CD14-positive monocyte (primary cell): ENCODE results near the gene NTNG2. TPM values are rescaled to one million over a fixed set of nuclear protein-coding genes. Genes with fewer than 3 reads are reported as not detected.

ENCODE experiments used
- DNase-seq, 3 donors: peaks; one replicate each; pipeline ENCODE4 v3.0.0-alpha.2; 2011 to 2022
- H2AFZ ChIP-seq: 2 replicates; pipeline ENCODE4 v1.6.0; 2012; ENCODE audit warnings: mild to moderate bottlenecking, low read depth, low read length, inconsistent platforms; ENCODE audit not compliant: insufficient read depth, poor library complexity, severe bottlenecking
- H3K27ac ChIP-seq, 2 donors: 1 replicate in 1 of 2; 2 replicates in 1 of 2; pipeline ENCODE4 v1.5.1; 2012 to 2013; ENCODE audit warnings: low read length in 2 of 2, control low read depth in 1 of 2, inconsistent platforms in 1 of 2, low read depth in 1 of 2, mild to moderate bottlenecking in 1 of 2
- H3K27me3 ChIP-seq, 2 donors: one replicate each; pipeline versions ENCODE4 v1.6.0 to v1.6.1; 2011 to 2013; ENCODE audit warnings: low read length in 2 of 2; ENCODE audit not compliant: control insufficient read depth in 2 of 2, insufficient read depth in 2 of 2
- H3K36me3 ChIP-seq, 2 donors: replicated peaks in 1 of 2; 1 replicate in 1 of 2; 2 replicates in 1 of 2; pipeline versions ENCODE4 v1.5.1 to v1.6.1; 2012 to 2013; ENCODE audit warnings: low read length in 2 of 2, control low read depth in 1 of 2, inconsistent platforms in 1 of 2, mild to moderate bottlenecking in 1 of 2; ENCODE audit not compliant: insufficient read depth in 2 of 2, control insufficient read depth in 1 of 2
- H3K4me1 ChIP-seq, 2 donors: 1 replicate in 1 of 2; 2 replicates in 1 of 2; pipeline versions ENCODE4 v1.5.1 to v1.6.1; 2012 to 2013; ENCODE audit warnings: low read length in 2 of 2, control low read depth in 1 of 2, inconsistent platforms in 1 of 2, mild to moderate bottlenecking in 1 of 2, moderate library complexity in 1 of 2; ENCODE audit not compliant: insufficient read depth in 2 of 2, control insufficient read depth in 1 of 2
- H3K4me2 ChIP-seq: replicated peaks from 2 replicates; pipeline ENCODE3; 2012; ENCODE audit warnings: low read length, moderate library complexity, mild to moderate bottlenecking; ENCODE audit not compliant: poor library complexity, severe bottlenecking; ENCODE audit errors: extremely low read depth
- H3K4me3 ChIP-seq, 3 experiments: fragments of 200-600 bp in 1 of 3; sonication (generic) in 1 of 3; replicated peaks in 1 of 3; 1 replicate in 2 of 3; 2 replicates in 1 of 3; pipeline ENCODE4 v1.5.1; 2011 to 2013; ENCODE audit warnings: low read length in 3 of 3, mild to moderate bottlenecking in 3 of 3, control low read depth in 2 of 3, low read depth in 2 of 3, inconsistent platforms in 1 of 3, moderate library complexity in 1 of 3
- H3K79me2 ChIP-seq: 2 replicates; pipeline ENCODE4 v1.6.0; 2012; ENCODE audit warnings: mild to moderate bottlenecking, control low read depth, inconsistent platforms, low read length, moderate library complexity; ENCODE audit not compliant: insufficient read depth
- H3K9ac ChIP-seq: 2 replicates; pipeline ENCODE4 v1.6.0; 2017; ENCODE audit warnings: low read length, mild to moderate bottlenecking; ENCODE audit not compliant: insufficient read depth, poor library complexity, severe bottlenecking
- H3K9me3 ChIP-seq, 2 donors: replicated peaks in 1 of 2; 1 replicate in 1 of 2; 2 replicates in 1 of 2; pipeline versions ENCODE4 v1.5.1 to v1.6.1; 2012 to 2013; ENCODE audit warnings: low read length in 2 of 2, control low read depth in 1 of 2; ENCODE audit not compliant: control insufficient read depth in 1 of 2, insufficient read depth in 1 of 2
- H4K20me1 ChIP-seq: 2 replicates; pipeline ENCODE4 v1.6.0; 2012; ENCODE audit warnings: mild to moderate bottlenecking, low read length, control low read depth, moderate library complexity; ENCODE audit not compliant: insufficient read depth
- H3K27ac Mint-ChIP-seq, 7 donors: one replicate each; pipeline ENCODE4 v1.8.0; 2020; ENCODE audit warnings: mild to moderate bottlenecking in 7 of 7, mixed read lengths in 7 of 7, moderate library complexity in 6 of 7, inconsistent platforms in 2 of 7
- H3K27me3 Mint-ChIP-seq, 3 donors: one replicate each; pipeline ENCODE4 v1.8.0; 2021 to 2022; ENCODE audit warnings: low read depth in 3 of 3, mild to moderate bottlenecking in 3 of 3, mixed read lengths in 3 of 3, moderate library complexity in 3 of 3, inconsistent platforms in 1 of 3
- H3K36me3 Mint-ChIP-seq, 2 donors: one replicate each; pipeline ENCODE4 v1.8.0; 2020; ENCODE audit warnings: mixed read lengths in 2 of 2, inconsistent platforms in 1 of 2, mild to moderate bottlenecking in 1 of 2
- H3K4me1 Mint-ChIP-seq: one replicate; pipeline ENCODE4 v1.8.0; 2020; ENCODE audit warnings: mild to moderate bottlenecking, mixed read lengths
- H3K4me3 Mint-ChIP-seq, 2 donors: one replicate each; pipeline ENCODE4 v1.8.0; 2020; ENCODE audit warnings: mild to moderate bottlenecking in 2 of 2, mixed read lengths in 2 of 2, moderate library complexity in 1 of 2
- H3K9me3 Mint-ChIP-seq, 7 donors: one replicate each; pipeline ENCODE4 v1.8.0; 2020 to 2022; ENCODE audit warnings: mixed read lengths in 7 of 7, mild to moderate bottlenecking in 6 of 7, moderate library complexity in 6 of 7, inconsistent platforms in 2 of 7
- WGBS: methylation state at CpG from one replicate; pipeline ENCODE4 v1.1.5; 2013; ENCODE audit warnings: missing lambda C conversion rate; ENCODE audit not compliant: insufficient coverage; 5-methylcytosine and 5-hydroxymethylcytosine counted together
- intact Hi-C, 2 donors: fragments of 100-400 bp; cut with micrococcal nuclease; formaldehyde crosslinking; loops; one replicate each; pipeline versions ENCODE4 v1.15.0 to v1.15.1; 2023
- polyA plus RNA-seq, 3 donors: library from polyadenylated mRNA; depleted of rRNA in 1 of 3; unstranded in 2 of 3; stranded (reverse) in 1 of 3; fragments of 300-500 nt in 2 of 3; fragments of >200 nt in 1 of 3; fragmentation: Illumina TruSeq in 2 of 3; gene quantifications; 1 replicate in 2 of 3; 2 replicates in 1 of 3; pipeline ENCODE4 v1.2.3, GENCODE V29; 2012 to 2021
- TF ChIP-seq, protein P1 (sequence below): fragments of 200-600 bp; IDR thresholded peaks from one replicate; pipeline ENCODE4 v1.8.0; 2022; ENCODE audit warnings: antibody characterized with exemption, mild to moderate bottlenecking

Gene NTNG2
- polyA plus RNA-seq, 3 donors = 2.1 to 10.0 (median 5.0) TPM

DNA sequence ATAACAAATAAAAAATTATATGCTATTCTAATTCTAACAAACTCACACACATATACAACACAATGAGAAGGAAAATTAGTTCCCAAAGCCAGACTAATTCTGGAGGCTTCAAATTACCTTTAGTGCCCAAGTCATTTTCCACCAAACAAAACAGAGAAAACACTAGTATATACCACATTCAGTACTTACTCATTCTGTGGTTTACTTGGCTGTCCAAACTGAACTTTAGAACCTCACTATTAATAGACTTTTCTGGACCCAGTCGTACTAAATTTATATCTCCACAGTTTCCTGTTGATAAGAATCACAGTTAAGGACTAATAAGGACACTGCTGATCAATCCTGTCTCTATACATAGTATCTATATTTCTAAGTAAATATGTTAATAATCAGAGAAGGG, 126.5 kb downstream of the NTNG2 start:
- no peak for DNase-seq

DNA sequence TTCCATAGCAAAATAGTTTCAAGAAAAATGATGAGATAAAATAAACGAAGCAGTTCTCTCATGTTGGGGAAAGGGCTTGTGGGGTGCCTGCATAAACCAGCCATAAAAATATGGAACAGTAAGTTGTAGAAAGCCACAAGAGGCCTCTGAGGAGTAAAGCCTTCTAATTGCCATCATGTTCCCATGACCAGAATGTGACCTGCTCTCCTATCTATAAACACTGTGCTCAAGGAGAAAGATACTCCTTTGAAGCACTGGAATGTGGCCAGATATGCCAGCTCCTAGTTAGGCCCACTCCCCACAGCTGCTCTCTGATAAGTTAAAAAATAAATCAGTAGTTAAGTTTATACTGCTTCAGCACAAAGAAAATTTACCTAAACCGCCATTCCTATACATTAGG, 127.1 kb downstream of the NTNG2 start:
- H2AFZ ChIP-seq = no peak overlapping the region
- H4K20me1 ChIP-seq = peaks cover 94% of the 10 kb centered on the region
- no peaks in the 10 kb centered on the region for H3K9me3 Mint-ChIP-seq
- peaks cover 13% of the 10 kb centered on the region for H3K79me2 ChIP-seq
- H3K27me3 ChIP-seq = no peaks in the 10 kb centered on the region
- peaks cover 58 to 97% of the 10 kb centered on the region in 2 donors for H3K36me3 Mint-ChIP-seq
- no peak for DNase-seq
- no peak overlapping the region for H3K4me2 ChIP-seq
- no peaks in the 10 kb centered on the region for H3K4me1 Mint-ChIP-seq
- H3K9ac ChIP-seq = no peak overlapping the region
- H3K27ac ChIP-seq = no peak overlapping the region
- no CpG with 5 or more reads among the region's 2 CpGs for WGBS
- H3K27ac Mint-ChIP-seq = no peak overlapping the region
- no peak overlapping the region for H3K4me3 Mint-ChIP-seq
- intact Hi-C loops = loop anchor here in 1 of 2 donors (10.0 kb wide), 2 partner anchors 46 to 1144 kb away; no protein-coding TSS in a partner anchor
- H3K36me3 ChIP-seq = peaks cover 73 to 97% of the 10 kb centered on the region in 2 donors
- no peaks in the 10 kb centered on the region for H3K4me1 ChIP-seq
- H3K9me3 ChIP-seq = no peaks in the 10 kb centered on the region
- TF ChIP-seq, protein P1, sequence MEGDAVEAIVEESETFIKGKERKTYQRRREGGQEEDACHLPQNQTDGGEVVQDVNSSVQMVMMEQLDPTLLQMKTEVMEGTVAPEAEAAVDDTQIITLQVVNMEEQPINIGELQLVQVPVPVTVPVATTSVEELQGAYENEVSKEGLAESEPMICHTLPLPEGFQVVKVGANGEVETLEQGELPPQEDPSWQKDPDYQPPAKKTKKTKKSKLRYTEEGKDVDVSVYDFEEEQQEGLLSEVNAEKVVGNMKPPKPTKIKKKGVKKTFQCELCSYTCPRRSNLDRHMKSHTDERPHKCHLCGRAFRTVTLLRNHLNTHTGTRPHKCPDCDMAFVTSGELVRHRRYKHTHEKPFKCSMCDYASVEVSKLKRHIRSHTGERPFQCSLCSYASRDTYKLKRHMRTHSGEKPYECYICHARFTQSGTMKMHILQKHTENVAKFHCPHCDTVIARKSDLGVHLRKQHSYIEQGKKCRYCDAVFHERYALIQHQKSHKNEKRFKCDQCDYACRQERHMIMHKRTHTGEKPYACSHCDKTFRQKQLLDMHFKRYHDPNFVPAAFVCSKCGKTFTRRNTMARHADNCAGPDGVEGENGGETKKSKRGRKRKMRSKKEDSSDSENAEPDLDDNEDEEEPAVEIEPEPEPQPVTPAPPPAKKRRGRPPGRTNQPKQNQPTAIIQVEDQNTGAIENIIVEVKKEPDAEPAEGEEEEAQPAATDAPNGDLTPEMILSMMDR = no peak
- H3K27me3 Mint-ChIP-seq = no peaks in the 10 kb centered on the region
- no peak overlapping the region for H3K4me3 ChIP-seq

More for the DNA sequence above, 126.5 kb downstream of the NTNG2 start:
- H3K4me1 Mint-ChIP-seq = no peaks in the 10 kb centered on the region
- Histone ChIP-seq H4K20me1 (peaks cover 97% of the 10 kb centered on the region), H3K9me3 (no peaks in the 10 kb centered on the region), H3K79me2 (peaks cover 12% of the 10 kb centered on the region), H3K36me3 (peaks cover 76 to 97% of the 10 kb centered on the region in 2 donors), H3K4me1 (no peaks in the 10 kb centered on the region), H2AFZ (no peak overlapping the region), H3K4me2 (no peak overlapping the region), H3K9ac (no peak overlapping the region), H3K4me3 (no peak overlapping the region), H3K27me3 (no peaks in the 10 kb centered on the region), H3K27ac (no peak overlapping the region)
- intact Hi-C loops = loop anchor here in 1 of 2 donors (10.0 kb wide), 2 partner anchors 46 to 1144 kb away; no protein-coding TSS in a partner anchor
- no peaks in the 10 kb centered on the region for H3K27me3 Mint-ChIP-seq
- no peak overlapping the region for H3K4me3 Mint-ChIP-seq
- no peak overlapping the region for H3K27ac Mint-ChIP-seq
- H3K9me3 Mint-ChIP-seq = no peaks in the 10 kb centered on the region
- no CpG with 5 or more reads among the region's 1 CpG for WGBS
- TF ChIP-seq, protein P1 = no peak
- H3K36me3 Mint-ChIP-seq = peaks cover 63 to 97% of the 10 kb centered on the region in 2 donors
